Effector memory CD4-positive, alpha-beta T cell (primary cell): Measurements from ENCODE around the gene NOXA1.

Source experiments
- DNase-seq, 3 donors: peaks; one replicate each; pipeline ENCODE4 v3.0.0-alpha.2; 2020
- H3K27ac ChIP-seq: 2 replicates; pipeline ENCODE4 v1.7.0; 2013; ENCODE audit warnings: mild to moderate bottlenecking, low read length, moderate library complexity; ENCODE audit not compliant: insufficient read depth, poor library complexity, severe bottlenecking
- H3K27me3 ChIP-seq: replicated peaks from 2 replicates; pipeline ENCODE4 v1.7.0; 2013; ENCODE audit warnings: mild to moderate bottlenecking, low read length; ENCODE audit not compliant: insufficient read depth, control insufficient read depth, poor library complexity, severe bottlenecking
- H3K36me3 ChIP-seq: 2 replicates; pipeline ENCODE4 v1.7.0; 2013; ENCODE audit warnings: mild to moderate bottlenecking, low read length, moderate library complexity; ENCODE audit not compliant: control insufficient read depth, insufficient read depth
- H3K4me1 ChIP-seq: 2 replicates; pipeline ENCODE4 v1.7.0; 2013; ENCODE audit warnings: low read length, mild to moderate bottlenecking; ENCODE audit not compliant: control insufficient read depth, insufficient read depth, poor library complexity, severe bottlenecking
- H3K4me3 ChIP-seq: 2 replicates; pipeline ENCODE4 v1.7.0; 2013; ENCODE audit warnings: low read length, low read depth, mild to moderate bottlenecking; ENCODE audit not compliant: insufficient read depth, poor library complexity, severe bottlenecking
- H3K9me3 ChIP-seq: 2 replicates; pipeline ENCODE4 v1.7.0; 2013; ENCODE audit warnings: mild to moderate bottlenecking, low read length, moderate library complexity; ENCODE audit not compliant: control insufficient read depth

Gene NOXA1

DNA sequence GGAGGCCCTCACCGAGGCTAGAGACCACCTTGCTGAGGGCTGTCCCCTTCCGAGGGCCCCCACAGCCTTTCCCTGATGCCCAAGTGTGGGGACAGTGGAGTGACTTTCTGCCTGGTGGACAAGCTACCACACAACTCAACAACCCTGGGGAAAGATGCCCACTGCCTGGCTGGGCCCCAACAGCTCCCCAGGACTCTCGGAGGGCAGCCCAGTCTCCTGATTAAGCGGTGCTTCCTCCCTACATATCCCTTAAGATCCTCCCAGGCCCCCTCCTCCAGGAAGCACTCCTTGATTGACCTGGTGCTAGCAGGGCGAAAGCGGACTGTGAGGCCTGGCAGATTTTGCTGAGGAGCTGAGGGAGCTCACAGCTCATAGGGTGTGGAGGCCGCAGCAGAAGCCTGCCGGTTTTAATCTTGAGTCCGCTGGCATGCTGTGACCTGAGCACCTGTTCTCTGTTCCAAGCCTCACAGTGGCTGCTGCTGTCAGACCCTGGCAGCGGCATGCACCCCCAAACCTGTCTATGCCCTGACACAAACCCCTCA lies 33.7 kb downstream of the NOXA1 start:
- Histone ChIP-seq H3K9me3 (no peaks in the 10 kb centered on the region), H3K27ac (no peak overlapping the region), H3K4me1 (peaks cover 62% of the 10 kb centered on the region), H3K27me3 (no peaks in the 10 kb centered on the region), H3K36me3 (peaks cover 11% of the 10 kb centered on the region), H3K4me3 (no peak overlapping the region)
- no peak for DNase-seq

DNA sequence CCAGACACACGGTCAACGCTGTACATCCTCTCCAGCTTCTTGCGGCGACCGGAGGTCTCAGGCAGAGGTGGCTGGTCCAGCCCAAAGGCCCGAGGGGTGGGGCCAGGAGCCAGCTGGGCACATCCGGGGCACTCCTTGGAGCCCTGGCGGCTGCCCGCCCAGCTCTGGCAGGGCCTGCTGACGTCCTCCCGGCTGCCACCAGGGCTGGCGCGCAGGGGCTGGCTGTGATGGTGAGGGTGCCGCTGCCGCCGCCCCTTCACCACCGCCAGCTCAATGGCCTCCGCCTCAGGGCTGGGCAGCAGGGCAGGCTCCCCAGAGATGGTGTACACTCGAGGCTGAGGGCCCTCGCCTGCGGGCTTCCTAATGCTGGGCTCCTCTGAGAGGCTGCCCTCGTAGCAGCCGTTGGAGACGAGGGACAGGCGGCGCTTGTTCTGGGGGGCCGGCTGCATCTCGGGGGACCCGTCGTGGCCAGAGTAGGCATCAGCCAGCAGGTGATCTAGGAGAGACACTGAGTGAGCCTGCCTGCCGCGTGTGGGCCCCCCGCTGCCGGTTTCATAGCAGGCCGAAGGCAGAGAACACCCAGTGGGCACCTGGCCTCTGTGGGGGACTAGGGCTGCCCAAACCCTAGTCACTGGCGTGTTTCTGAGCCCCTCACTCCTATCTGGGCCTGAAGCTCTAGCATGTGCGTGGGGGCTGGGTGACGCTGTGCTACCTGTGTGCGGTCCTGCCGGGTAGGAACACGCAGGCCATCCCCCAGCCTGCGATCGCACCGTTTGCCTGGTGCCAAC lies 34.4 kb downstream of the NOXA1 start:
- no peak for DNase-seq
- Histone ChIP-seq H3K27ac (no peak overlapping the region), H3K36me3 (peaks cover 11% of the 10 kb centered on the region)

GRCh38 chr9:137458194-137459151 lies 35.3 kb downstream of the NOXA1 start:
- peak overlapping the region; percentile 56 for H3K4me3 ChIP-seq
- no peak for DNase-seq
- no peaks in the 10 kb centered on the region for H3K27me3 ChIP-seq
- H3K36me3 ChIP-seq: peaks cover 11% of the 10 kb centered on the region
- no peaks in the 10 kb centered on the region for H3K9me3 ChIP-seq
- H3K4me1 ChIP-seq: peaks cover 57% of the 10 kb centered on the region
- peak overlapping the region; percentile 41 for H3K27ac ChIP-seq

More for the DNA sequence above, 34.4 kb downstream of the NOXA1 start:
- no peaks in the 10 kb centered on the region for H3K27me3 ChIP-seq
- peaks cover 61% of the 10 kb centered on the region for H3K4me1 ChIP-seq
- H3K4me3 ChIP-seq: no peak overlapping the region
- H3K9me3 ChIP-seq: no peaks in the 10 kb centered on the region

- Histone ChIP-seq H3K27me3 (no peaks in the 10 kb centered on the region), H3K27ac (peak within 1 kb of the TSS; percentile 66), H3K4me1 (peaks cover 53% of the 10 kb centered on the region), H3K36me3 (peaks cover 11% of the 10 kb centered on the region), H3K9me3 (no peaks in the 10 kb centered on the region), H3K4me3 (peak within 1 kb of the TSS; percentile 56)
- peak; percentile 87 to 92 (median 92) for DNase-seq
Measured at GRCh38 chr9:137459152-137459600, 36.0 kb downstream of the NOXA1 start, which contains the start of gene NSMF. Gene NSMF, minus strand, starts transcription at chr9:137459334. Its CDS starts 232 bp downstream, at chr9:137459102.

GRCh38 chr9:137459601-137460362 lies 36.6 kb downstream of the NOXA1 start:
- no peaks in the 10 kb centered on the region for H3K27me3 ChIP-seq
- no peaks in the 10 kb centered on the region for H3K9me3 ChIP-seq
- H3K36me3 ChIP-seq: peaks cover 11% of the 10 kb centered on the region
- no peak for DNase-seq
- peak overlapping the region; percentile 39 for H3K4me3 ChIP-seq
- peak overlapping the region; percentile 66 for H3K27ac ChIP-seq
- peaks cover 47% of the 10 kb centered on the region for H3K4me1 ChIP-seq

DNA sequence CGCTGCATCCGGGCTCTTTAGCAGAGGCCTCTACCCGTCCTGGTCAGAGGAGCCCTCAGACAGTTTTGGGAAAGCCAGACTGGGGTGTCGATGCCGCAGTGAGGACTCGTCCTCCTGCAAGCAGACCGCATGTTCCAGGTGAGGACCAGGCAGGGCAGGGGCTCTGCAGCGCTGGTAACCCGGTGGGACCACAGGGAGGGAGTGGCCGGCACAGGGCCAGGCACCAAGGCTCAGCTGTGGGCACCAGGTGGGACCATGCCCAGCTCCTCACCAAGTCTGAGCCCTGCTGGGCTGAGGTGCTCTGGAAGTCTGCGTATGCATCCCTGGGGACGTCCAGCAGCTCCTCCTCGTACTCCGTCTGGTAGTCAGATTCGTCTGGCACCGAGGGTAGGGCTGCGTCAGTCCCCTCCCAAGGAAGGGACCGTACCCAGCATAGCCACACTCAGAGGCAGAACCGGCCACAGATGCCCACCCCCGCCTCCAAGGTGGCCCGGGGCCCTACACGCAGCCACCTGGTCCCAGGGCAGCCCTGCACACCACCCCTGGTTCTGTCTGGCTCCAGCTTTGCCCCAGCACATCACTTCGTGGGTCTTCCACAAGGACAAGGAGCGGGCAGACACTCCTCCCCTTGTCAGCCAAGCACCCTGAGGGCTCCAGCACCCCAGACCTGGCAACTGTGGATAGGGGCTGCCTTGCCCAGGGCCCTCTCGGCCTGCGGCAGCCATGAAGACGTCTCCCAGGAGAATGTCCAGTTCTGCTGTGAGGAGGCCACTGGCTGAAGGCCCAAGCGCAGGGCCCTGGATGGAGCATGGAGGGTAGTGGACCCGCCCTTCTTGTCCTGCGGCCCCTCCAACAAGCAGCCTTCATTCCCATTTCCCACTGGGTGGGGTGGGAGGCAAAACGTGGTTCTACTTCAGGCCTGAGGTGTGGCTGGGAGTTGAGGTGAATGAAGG lies 37.4 kb downstream of the NOXA1 start:
- H3K27ac ChIP-seq: no peak overlapping the region
- peaks cover 11% of the 10 kb centered on the region for H3K36me3 ChIP-seq
- H3K4me3 ChIP-seq: no peak overlapping the region
- no peaks in the 10 kb centered on the region for H3K27me3 ChIP-seq
- no peaks in the 10 kb centered on the region for H3K9me3 ChIP-seq
- DNase-seq: no peak
- peaks cover 44% of the 10 kb centered on the region for H3K4me1 ChIP-seq

DNA sequence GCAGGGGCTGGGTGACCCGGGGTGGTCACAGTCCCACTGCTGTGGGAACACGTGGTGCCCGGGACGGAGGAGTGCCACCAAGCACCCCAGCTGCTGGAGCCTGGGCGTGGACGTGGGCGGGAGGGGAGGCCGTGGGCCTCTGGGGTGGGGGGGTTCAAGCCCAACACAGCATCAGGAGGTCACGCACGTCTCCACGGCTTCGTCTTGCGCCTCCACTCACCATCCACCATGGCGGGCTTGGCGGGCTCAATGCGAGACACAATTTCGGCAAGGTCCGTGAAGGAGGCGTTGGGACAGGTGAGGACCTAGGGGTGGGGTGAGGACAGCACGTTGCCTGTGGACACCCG lies 38.1 kb downstream of the NOXA1 start:
- Histone ChIP-seq H3K4me1 (peaks cover 44% of the 10 kb centered on the region), H3K36me3 (peaks cover 11% of the 10 kb centered on the region), H3K27me3 (no peaks in the 10 kb centered on the region), H3K27ac (peak overlapping the region; percentile 59), H3K4me3 (no peak overlapping the region), H3K9me3 (no peaks in the 10 kb centered on the region)
- no peak for DNase-seq

- no peaks in the 10 kb centered on the region for H3K27me3 ChIP-seq
- no peaks in the 10 kb centered on the region for H3K9me3 ChIP-seq
- H3K4me1 ChIP-seq: peaks cover 44% of the 10 kb centered on the region
- peak overlapping the region; percentile 59 for H3K27ac ChIP-seq
- peak; percentile 63 to 71 (median 67) for DNase-seq
- H3K36me3 ChIP-seq: peaks cover 6% of the 10 kb centered on the region
- H3K4me3 ChIP-seq: peak overlapping the region; percentile 47
Measured at GRCh38 chr9:137461663-137462395, 38.6 kb downstream of the NOXA1 start.
